ENCODE data around the gene HS2ST1.

Gene HS2ST1

GRCh38 chr1:87140831-87141540, 226.6 kb downstream of the HS2ST1 start:
- Histone ChIP-seq H3K9me3 (ENCODE audit: low read length) (no peaks in the 10 kb centered on the region), H4K20me1 (ENCODE audit: insufficient read depth, low read length) (no peaks in the 10 kb centered on the region), H3K27me3 (ENCODE audit: insufficient read depth, low read length) (no peaks in the 10 kb centered on the region), H3K4me3 (ENCODE audit: low read depth, low read length, poor library complexity, severe bottlenecking) (no peak overlapping the region), H3K36me3 (ENCODE audit: insufficient read depth, low read length) (no peaks in the 10 kb centered on the region), H3K79me2 (ENCODE audit: insufficient read depth, low read length) (no peaks in the 10 kb centered on the region), H3K4me2 (ENCODE audit: low read length) (no peak overlapping the region), H3K27ac (ENCODE audit: low read depth, low read length, poor library complexity, severe bottlenecking) (no peak overlapping the region), H3K9ac (ENCODE audit: low read length) (no peak overlapping the region), H3K4me1 (ENCODE audit: insufficient read depth, low read length, severe bottlenecking) (no peaks in the 10 kb centered on the region), H2AFZ (ENCODE audit: low read length) (no peak overlapping the region), H3K9me2 (ENCODE audit: low read depth, low read length) (no peaks in the 10 kb centered on the region), H3F3A (ENCODE audit: insufficient read depth, low read length) (no peaks in the 10 kb centered on the region)
- TF ChIP-seq EZH2 (IDR thresholded peaks at IDR 0.05; ENCODE audit: borderline replicate concordance, low read length): no peak
- TF ChIP-seq CTCF (IDR thresholded peaks at IDR 0.05; ENCODE audit: low read length): no peak

GRCh38 chr1:87141556-87141955, 227.1 kb downstream of the HS2ST1 start:
- H3K9ac ChIP-seq (ENCODE audit: low read length): no peak overlapping the region
- no peak overlapping the region for H2AFZ ChIP-seq (ENCODE audit: low read length)
- no peak overlapping the region for H3K4me3 ChIP-seq (ENCODE audit: low read depth, low read length, poor library complexity, severe bottlenecking)
- no peaks in the 10 kb centered on the region for H3K27me3 ChIP-seq (ENCODE audit: insufficient read depth, low read length)
- no peaks in the 10 kb centered on the region for H3K4me1 ChIP-seq (ENCODE audit: insufficient read depth, low read length, severe bottlenecking)
- H3K36me3 ChIP-seq (ENCODE audit: insufficient read depth, low read length): no peaks in the 10 kb centered on the region
- H3K4me2 ChIP-seq (ENCODE audit: low read length): no peak overlapping the region
- H4K20me1 ChIP-seq (ENCODE audit: insufficient read depth, low read length): no peaks in the 10 kb centered on the region
- H3F3A ChIP-seq (ENCODE audit: insufficient read depth, low read length): no peaks in the 10 kb centered on the region
- no peak for TF ChIP-seq CTCF (IDR thresholded peaks at IDR 0.05; ENCODE audit: low read length)
- TF ChIP-seq EZH2 (IDR thresholded peaks at IDR 0.05; ENCODE audit: borderline replicate concordance, low read length): no peak
- H3K9me2 ChIP-seq (ENCODE audit: low read depth, low read length): no peaks in the 10 kb centered on the region
- H3K27ac ChIP-seq (ENCODE audit: low read depth, low read length, poor library complexity, severe bottlenecking): no peak overlapping the region
- no peaks in the 10 kb centered on the region for H3K9me3 ChIP-seq (ENCODE audit: low read length)
- H3K79me2 ChIP-seq (ENCODE audit: insufficient read depth, low read length): no peaks in the 10 kb centered on the region

- no peaks in the 10 kb centered on the region for H3K9me3 ChIP-seq (ENCODE audit: low read length)
- TF ChIP-seq EZH2 (IDR thresholded peaks at IDR 0.05; ENCODE audit: borderline replicate concordance, low read length) (no peak), CTCF (IDR thresholded peaks at IDR 0.05; ENCODE audit: low read length) (no peak)
- H3K4me1 ChIP-seq (ENCODE audit: insufficient read depth, low read length, severe bottlenecking): peaks cover 5% of the 10 kb centered on the region
- no peak overlapping the region for H3K27ac ChIP-seq (ENCODE audit: low read depth, low read length, poor library complexity, severe bottlenecking)
- no peaks in the 10 kb centered on the region for H3K79me2 ChIP-seq (ENCODE audit: insufficient read depth, low read length)
- H3K36me3 ChIP-seq (ENCODE audit: insufficient read depth, low read length): no peaks in the 10 kb centered on the region
- no peaks in the 10 kb centered on the region for H3K27me3 ChIP-seq (ENCODE audit: insufficient read depth, low read length)
- H3F3A ChIP-seq (ENCODE audit: insufficient read depth, low read length): no peaks in the 10 kb centered on the region
- no peak overlapping the region for H3K4me2 ChIP-seq (ENCODE audit: low read length)
- no peak overlapping the region for H3K4me3 ChIP-seq (ENCODE audit: low read depth, low read length, poor library complexity, severe bottlenecking)
- H3K9me2 ChIP-seq (ENCODE audit: low read depth, low read length): no peaks in the 10 kb centered on the region
- H2AFZ ChIP-seq (ENCODE audit: low read length): no peak overlapping the region
- H4K20me1 ChIP-seq (ENCODE audit: insufficient read depth, low read length): no peaks in the 10 kb centered on the region
- no peak overlapping the region for H3K9ac ChIP-seq (ENCODE audit: low read length)
Observed at GRCh38 chr1:87143413-87144135, 229.1 kb downstream of the HS2ST1 start.

All from OCI-LY1 (cell line).